DND-41 (cell line): ENCODE data around the gene SCLY.

Experiments
- CTCF ChIP-seq: IDR thresholded peaks from 2 replicates; pipeline ENCODE4 v1.5.1; 2012; ENCODE audit warnings: borderline replicate concordance, low read length, moderate library complexity, mild to moderate bottlenecking; ENCODE audit not compliant: poor library complexity, severe bottlenecking; ENCODE audit errors: extremely low read depth
- EZH2 ChIP-seq: IDR thresholded peaks from 3 replicates; pipeline ENCODE4 v1.6.1; 2012; ENCODE audit warnings: borderline replicate concordance, low read depth, mild to moderate bottlenecking, moderate library complexity, low read length, inconsistent platforms; ENCODE audit not compliant: severe bottlenecking

GRCh38 chr2:238079874-238080327, 19.1 kb downstream of the SCLY start:
- TF ChIP-seq CTCF (no peak), EZH2 (no peak)
